ENCODE data around the gene ARHGAP40.

The ARHGAP40 gene

GRCh38 chr20:38649275-38649891 lies 47.8 kb downstream of the ARHGAP40 start:
- no peak for DNase-seq (ENCODE audit: low read depth in 2 of 2)

- no peak for DNase-seq (ENCODE audit: low read depth in 2 of 2)
Observed at GRCh38 chr20:38650010-38650409, 48.4 kb downstream of the ARHGAP40 start.

- no peak for DNase-seq (ENCODE audit: low read depth in 2 of 2)
Observed at GRCh38 chr20:38651154-38651553, 49.5 kb downstream of the ARHGAP40 start.

GRCh38 chr20:38651562-38651961 lies 50.0 kb downstream of the ARHGAP40 start:
- DNase-seq (ENCODE audit: low read depth in 2 of 2): no peak

GRCh38 chr20:38652995-38653394 lies 51.4 kb downstream of the ARHGAP40 start:
- no peak for DNase-seq (ENCODE audit: low read depth in 2 of 2)

GRCh38 chr20:38657390-38657789 lies 55.8 kb downstream of the ARHGAP40 start:
- DNase-seq (ENCODE audit: low read depth in 2 of 2): no peak

- DNase-seq (ENCODE audit: low read depth in 2 of 2): no peak
Observed at GRCh38 chr20:38658879-38659596, 57.4 kb downstream of the ARHGAP40 start.

- DNase-seq (ENCODE audit: low read depth in 2 of 2): no peak
Observed at GRCh38 chr20:38659597-38659880, 57.9 kb downstream of the ARHGAP40 start.

GRCh38 chr20:38660429-38660828 lies 58.8 kb downstream of the ARHGAP40 start:
- DNase-seq (ENCODE audit: low read depth in 2 of 2): no peak

GRCh38 chr20:38663660-38664059 lies 62.1 kb downstream of the ARHGAP40 start:
- DNase-seq (ENCODE audit: low read depth in 2 of 2): no peak

- DNase-seq (ENCODE audit: low read depth in 2 of 2): no peak
Observed at GRCh38 chr20:38664284-38664683, 62.7 kb downstream of the ARHGAP40 start.

- no peak for DNase-seq (ENCODE audit: low read depth in 2 of 2)
Observed at GRCh38 chr20:38665094-38665493, 63.5 kb downstream of the ARHGAP40 start.

- no peak for DNase-seq (ENCODE audit: low read depth in 2 of 2)
Observed at GRCh38 chr20:38665506-38666285, 64.1 kb downstream of the ARHGAP40 start.

GRCh38 chr20:38667417-38667956 lies 65.9 kb downstream of the ARHGAP40 start:
- DNase-seq (ENCODE audit: low read depth in 2 of 2): no peak

- no peak for DNase-seq (ENCODE audit: low read depth in 2 of 2)
Observed at GRCh38 chr20:38669688-38670087, 68.1 kb downstream of the ARHGAP40 start.

- no peak for DNase-seq (ENCODE audit: low read depth in 2 of 2)
Observed at GRCh38 chr20:38670786-38671185, 69.2 kb downstream of the ARHGAP40 start.

- DNase-seq (ENCODE audit: low read depth in 2 of 2): no peak
Observed at GRCh38 chr20:38671186-38671585, 69.6 kb downstream of the ARHGAP40 start.

GRCh38 chr20:38671701-38672292 lies 70.2 kb downstream of the ARHGAP40 start:
- no peak for DNase-seq (ENCODE audit: low read depth in 2 of 2)

- DNase-seq (ENCODE audit: low read depth in 2 of 2): no peak
Observed at GRCh38 chr20:38672504-38672903, 70.9 kb downstream of the ARHGAP40 start.

- DNase-seq (ENCODE audit: low read depth in 2 of 2): no peak
Observed at GRCh38 chr20:38673261-38673660, 71.7 kb downstream of the ARHGAP40 start.

- DNase-seq (ENCODE audit: low read depth in 2 of 2): no peak
Observed at GRCh38 chr20:38673725-38674091, 72.1 kb downstream of the ARHGAP40 start.

GRCh38 chr20:38674092-38674764 lies 72.6 kb downstream of the ARHGAP40 start:
- DNase-seq (ENCODE audit: low read depth in 2 of 2): peak; percentile 36 to 40
